Bronchial epithelial cell (primary cell): ENCODE data around the gene SEMA5B. TPM values are rescaled to one million over a fixed set of nuclear protein-coding genes. Genes with fewer than 3 reads are reported as not detected.

ENCODE experiments used
- DNase-seq: peaks from one replicate; pipeline ENCODE4 v3.0.0-alpha.2; 2010; ENCODE audit warnings: low read depth
- FAIRE-seq: peaks from 2 replicates; lab custom pipeline; 2011; peaks lifted over from hg19 to GRCh38; lab: Jason Lieb, UNC
- H3K27me3 ChIP-seq: 2 replicates; pipeline ENCODE4 v1.5.1; 2011; ENCODE audit warnings: low read length; ENCODE audit not compliant: control insufficient read depth, insufficient read depth
- H3K36me3 ChIP-seq: 2 replicates; pipeline ENCODE4 v1.5.1; 2011; ENCODE audit warnings: low read length; ENCODE audit not compliant: control insufficient read depth, insufficient read depth
- H3K4me3 ChIP-seq: 2 replicates; pipeline ENCODE4 v1.5.1; 2011; ENCODE audit warnings: mild to moderate bottlenecking, low read depth, low read length, control low read depth
- CTCF ChIP-seq: IDR thresholded peaks from 2 replicates; pipeline ENCODE4 v1.5.1; 2011; ENCODE audit warnings: mild to moderate bottlenecking, moderate library complexity, low read length, control low read depth, inconsistent platforms; ENCODE audit not compliant: insufficient read depth, severe bottlenecking
- total RNA-seq: library from RNA; depleted of rRNA; stranded (reverse); fragments of >200 nt; gene quantifications from 2 replicates; pipeline ENCODE4 v1.2.1, GENCODE V29; 2014

The SEMA5B gene
- total RNA-seq, 1 donor from 2014 or later: under 0.01 TPM

GRCh38 chr3:122998206-122998605 lies 29.4 kb downstream of the SEMA5B start:
- peaks cover 11% of the 10 kb centered on the region for H3K27me3 ChIP-seq
- FAIRE-seq: no peak
- H3K36me3 ChIP-seq: no peaks in the 10 kb centered on the region
- TF ChIP-seq CTCF: no peak
- no peak overlapping the region for H3K4me3 ChIP-seq
- DNase-seq: no peak

GRCh38 chr3:122996038-122996580 lies 31.5 kb downstream of the SEMA5B start:
- DNase-seq (no peak), FAIRE-seq (no peak)
- peaks cover 20% of the 10 kb centered on the region for H3K27me3 ChIP-seq
- H3K36me3 ChIP-seq: no peaks in the 10 kb centered on the region
- no peak overlapping the region for H3K4me3 ChIP-seq
- TF ChIP-seq CTCF: no peak

- FAIRE-seq: no peak
- H3K27me3 ChIP-seq: peaks cover 21% of the 10 kb centered on the region
- H3K4me3 ChIP-seq: no peak overlapping the region
- no peaks in the 10 kb centered on the region for H3K36me3 ChIP-seq
- no peak for DNase-seq
- TF ChIP-seq CTCF: no peak
Measured at GRCh38 chr3:122994954-122995353, 32.6 kb downstream of the SEMA5B start.

GRCh38 chr3:122993124-122993978 lies 34.2 kb downstream of the SEMA5B start:
- no peak for DNase-seq
- no peak overlapping the region for H3K4me3 ChIP-seq
- no peak for FAIRE-seq
- peaks cover 33% of the 10 kb centered on the region for H3K27me3 ChIP-seq
- TF ChIP-seq CTCF: no peak
- H3K36me3 ChIP-seq: no peaks in the 10 kb centered on the region

GRCh38 chr3:122992676-122993075 lies 34.9 kb downstream of the SEMA5B start:
- no peak for FAIRE-seq
- Histone ChIP-seq H3K27me3 (peaks cover 36% of the 10 kb centered on the region), H3K4me3 (no peak overlapping the region), H3K36me3 (no peaks in the 10 kb centered on the region)
- no peak for TF ChIP-seq CTCF
- DNase-seq: no peak
